ENCODE data around the gene ALCAM. TPM values are rescaled to one million over a fixed set of nuclear protein-coding genes. Genes with fewer than 3 reads are reported as not detected.

Gene ALCAM
- total and polyA plus RNA-seq, 2 of the 8 experiments (the other 6 are each of a cell fraction or from before 2014, with no cell fraction given): 10.8 to 33.0 TPM

GRCh38 chr3:105622169-105622568 lies 255.5 kb downstream of the ALCAM start:
- CTCF ChIA-PET (ENCODE audit: partially characterized antibody): no interaction called here
- no peak overlapping the region for H2AK5ac ChIP-seq (ENCODE audit: low read depth, low read length)
- H3K9me3 ChIP-seq (ENCODE audit: insufficient read depth in 2 of 2, low read depth in 1 of 2, low read length in 1 of 2): no peaks in the 10 kb centered on the region
- H2BK5ac ChIP-seq (ENCODE audit: low read depth, low read length): no peak overlapping the region
- no peak overlapping the region for H2AFZ ChIP-seq (ENCODE audit: low read length)
- POLR2A ChIA-PET (ENCODE audit: partially characterized antibody): interaction anchor here (0.5 kb wide), 1 partner anchor 22 kb away, joined by 5 read pairs; no protein-coding TSS in a partner anchor
- no peaks in the 10 kb centered on the region for H3K79me1 ChIP-seq (ENCODE audit: low read depth, low read length)
- FAIRE-seq: no peak
- no peaks in the 10 kb centered on the region for H3K23me2 ChIP-seq (ENCODE audit: low read depth, low read length)
- H3K9ac ChIP-seq (replicated peaks in 1 of 4; ENCODE audit: extremely low read depth in 1 of 4, low read depth in 3 of 4, low read length in 3 of 4): no peak overlapping the region
- no peaks in the 10 kb centered on the region for H3K4me1 ChIP-seq (replicated peaks in 1 of 4; ENCODE audit: control insufficient read depth in 3 of 4, insufficient read depth in 4 of 4, low read length in 3 of 4)
- H4K5ac ChIP-seq (ENCODE audit: insufficient read length, low read depth, low read length): no peak overlapping the region
- H3K14ac ChIP-seq (ENCODE audit: insufficient read length): no peak overlapping the region
- H3K4ac ChIP-seq (replicated peaks; ENCODE audit: insufficient read length, low read depth, low read length): no peak overlapping the region
- H2BK12ac ChIP-seq (ENCODE audit: low read depth, low read length): no peak overlapping the region
- H3K56ac ChIP-seq (replicated peaks; ENCODE audit: insufficient read length, low read depth, low read length): no peak overlapping the region
- TF ChIP-seq KDM4A (IDR thresholded peaks at IDR 0.05; ENCODE audit: low read depth, low read length, severe bottlenecking): no peak
- no peak for TF ChIP-seq CEBPB (IDR thresholded peaks at IDR 0.05; ENCODE audit: low read depth, low read length)
- no peak for TF ChIP-seq BCL11A (IDR thresholded peaks at IDR 0.05; ENCODE audit: low read depth in 2 of 2, low read length in 2 of 2)
- no peak for TF ChIP-seq E2F6 (IDR thresholded peaks at IDR 0.05)
- no peak for TF ChIP-seq EP300 (IDR thresholded peaks at IDR 0.05; ENCODE audit: borderline replicate concordance in 1 of 2, low read depth in 2 of 2, low read length in 2 of 2)
- TF ChIP-seq RXRA (IDR thresholded peaks at IDR 0.05; ENCODE audit: insufficient read depth, low read depth, low read length): no peak
- no peak for TF ChIP-seq NRF1 (IDR thresholded peaks at IDR 0.05; ENCODE audit: low read depth, low read length)
- no peak for TF ChIP-seq ZNF274 (IDR thresholded peaks at IDR 0.05; ENCODE audit: borderline replicate concordance, extremely low read depth, low read length)
- TF ChIP-seq SRF (IDR thresholded peaks at IDR 0.05; ENCODE audit: low read depth, low read length): no peak
- no peak for TF ChIP-seq SIX5 (IDR thresholded peaks at IDR 0.05; ENCODE audit: low read depth, low read length)
- TF ChIP-seq RAD21 (IDR thresholded peaks at IDR 0.05 in 1 of 2, conservative IDR thresholded peaks at IDR 0.05 in 1 of 2; ENCODE audit: low read depth in 2 of 2, low read length in 2 of 2): no peak
- TF ChIP-seq JUN (IDR thresholded peaks at IDR 0.05; ENCODE audit: low read depth, low read length): no peak
- no peak overlapping the region for H3K4me2 ChIP-seq (ENCODE audit: insufficient read depth in 1 of 2, low read depth in 2 of 2, low read length in 2 of 2)
- no peak overlapping the region for H2BK120ac ChIP-seq (replicated peaks; ENCODE audit: low read depth, low read length)
- H3K27me3 ChIP-seq (replicated peaks in 1 of 4; ENCODE audit: control insufficient read depth in 3 of 4, extremely low read depth in 1 of 4, insufficient read depth in 3 of 4, low read length in 3 of 4): no peaks in the 10 kb centered on the region
- H3K4me3 ChIP-seq (ENCODE audit: extremely low read depth in 1 of 4, insufficient read depth in 2 of 4, low read depth in 3 of 4, low read length in 4 of 4): no peak overlapping the region
- no peak overlapping the region for H2BK15ac ChIP-seq (ENCODE audit: low read length)
- no peak overlapping the region for H3K23ac ChIP-seq (ENCODE audit: insufficient read length)
- H4K8ac ChIP-seq (ENCODE audit: extremely low read depth, insufficient read depth, low read length): no peak overlapping the region
- H4K91ac ChIP-seq (replicated peaks; ENCODE audit: insufficient read length, low read length): no peak overlapping the region
- H2BK20ac ChIP-seq (ENCODE audit: low read length): no peak overlapping the region
- H3K27ac ChIP-seq (ENCODE audit: low read depth, low read length): no peak overlapping the region
- no peak overlapping the region for H3K18ac ChIP-seq (ENCODE audit: extremely low read depth, low read length)
- no peaks in the 10 kb centered on the region for H3K79me2 ChIP-seq (ENCODE audit: control insufficient read depth in 1 of 2, insufficient read depth in 2 of 2, low read length in 2 of 2)
- H4K20me1 ChIP-seq (replicated peaks in 1 of 2; ENCODE audit: control insufficient read depth in 1 of 2, insufficient read depth in 2 of 2, low read length in 2 of 2): no peaks in the 10 kb centered on the region
- H3K36me3 ChIP-seq (ENCODE audit: control insufficient read depth in 2 of 4, insufficient read depth in 4 of 4, low read length in 3 of 4): no peaks in the 10 kb centered on the region
- no peak for DNase-seq (ENCODE audit: low read depth in 1 of 2, low spot score in 2 of 2)

Data from H1 (cell line).